ENCODE data around the gene BCAM.

DNA sequence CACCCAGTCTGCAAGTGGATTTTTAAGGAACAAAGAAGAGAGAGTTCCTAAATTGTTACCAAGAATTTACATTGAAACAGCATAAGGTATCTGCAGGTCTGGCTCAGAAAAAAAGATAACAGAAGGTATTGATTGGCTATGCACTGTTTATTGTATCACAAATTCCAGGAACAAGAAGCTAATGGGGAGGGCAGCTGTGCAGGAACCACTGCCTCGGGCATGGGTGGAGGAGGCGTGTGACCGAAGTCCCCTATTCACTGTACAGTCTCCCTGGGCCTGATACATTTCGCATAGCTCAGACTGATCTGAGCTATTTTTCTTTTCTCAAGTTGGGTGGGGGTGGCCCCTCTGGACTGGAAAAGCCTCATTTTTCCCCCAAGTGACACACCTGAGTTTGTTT is 48.9 kb downstream of the BCAM start:
- TF ChIP-seq EZH2 (IDR thresholded peaks at IDR 0.05; ENCODE audit: insufficient read depth, poor library complexity, severe bottlenecking), result no peak
- TF ChIP-seq EZH2phosphoT487 (IDR thresholded peaks at IDR 0.05; ENCODE audit: insufficient read depth, low read depth), result no peak
